GM12891 (cell line): ENCODE results near the gene RNF130.

ENCODE experiments used
- POLR2A ChIP-seq: IDR thresholded peaks from 2 replicates; pipeline ENCODE4 v1.6.1; 2011; ENCODE audit warnings: low read depth, low read length, control low read depth
- POLR2AphosphoS5 ChIP-seq: IDR thresholded peaks from 2 replicates; pipeline ENCODE4 v1.6.1; 2011; ENCODE audit warnings: low read depth, low read length, control low read depth
- TAF1 ChIP-seq: IDR thresholded peaks from 2 replicates; pipeline ENCODE4 v1.6.1; 2011; ENCODE audit warnings: low read depth, low read length, control low read depth

- TF ChIP-seq POLR2A (no peak), POLR2AphosphoS5 (no peak), TAF1 (no peak)
These were observed 46.8 kb upstream of the RNF130 start for GRCh38 chr5:180118391-180118791.
